WTC11 (cell line): ENCODE data around the gene MBOAT1. TPM values are rescaled to one million over a fixed set of nuclear protein-coding genes. Genes with fewer than 3 reads are reported as not detected.
A peak's percentile ranks its signal among the peaks of the same experiment; 100 is the strongest.

ENCODE experiments used
- ATAC-seq: fragments of 200-7000 bp; cut with Tn5 transposase; 2 replicates; pipeline ENCODE4 v1.10.0; 2021; ENCODE audit warnings: mild to moderate bottlenecking, moderate library complexity
- CTCF ChIA-PET: fragments of 300-600 bp; sonication (Branson Sonifier 250); formaldehyde crosslinking; loops from one replicate; lab custom pipeline; 2021; ENCODE audit warnings: antibody characterized with exemption; lab: Charles Lee
- POLR2A ChIA-PET: fragments of 350-600 bp; sonication (Branson Sonifier 250); formaldehyde crosslinking; loops from one replicate; lab custom pipeline; 2021; ENCODE audit warnings: antibody characterized with exemption; lab: Charles Lee
- DNase-seq: peaks from one replicate; pipeline ENCODE4 v3.0.0; 2021; ENCODE audit warnings: low spot score
- H3K27ac Mint-ChIP-seq: 2 replicates; pipeline ENCODE4 v1.8.0; 2021; ENCODE audit warnings: mixed read lengths
- H3K27me3 Mint-ChIP-seq: 2 replicates; pipeline ENCODE4 v1.8.0; 2021; ENCODE audit warnings: low read depth, mild to moderate bottlenecking, moderate library complexity, mixed read lengths
- H3K36me3 Mint-ChIP-seq: 2 replicates; pipeline ENCODE4 v1.8.0; 2021; ENCODE audit warnings: mixed read lengths
- H3K4me1 Mint-ChIP-seq: 2 replicates; pipeline ENCODE4 v1.8.0; 2022; ENCODE audit warnings: mixed read lengths
- H3K4me3 Mint-ChIP-seq: 2 replicates; pipeline ENCODE4 v1.8.0; 2021; ENCODE audit warnings: mild to moderate bottlenecking, moderate library complexity, mixed read lengths
- H3K9me3 Mint-ChIP-seq: 2 replicates; pipeline ENCODE4 v1.8.0; 2021; ENCODE audit warnings: mixed read lengths
- AFF4 ChIP-seq: sonication (generic); formaldehyde crosslinking; IDR thresholded peaks from 2 replicates; pipeline ENCODE4 v1.8.1; 2023; ENCODE audit warnings: mild to moderate bottlenecking, missing genetic modification reagents, borderline replicate concordance
- CREB1 ChIP-seq: sonication (generic); formaldehyde crosslinking; IDR thresholded peaks from 2 replicates; pipeline ENCODE4 v1.8.0; 2023; ENCODE audit warnings: mild to moderate bottlenecking, missing genetic modification reagents
- FOXK1 ChIP-seq: sonication (generic); formaldehyde crosslinking; IDR thresholded peaks from 2 replicates; pipeline ENCODE4 v1.8.0; 2022; ENCODE audit warnings: mild to moderate bottlenecking, moderate library complexity, missing genetic modification reagents
- GABPB1 ChIP-seq: sonication (generic); formaldehyde crosslinking; IDR thresholded peaks from 2 replicates; pipeline ENCODE4 v1.8.1; 2023; ENCODE audit warnings: mild to moderate bottlenecking, missing genetic modification reagents
- MXD4 ChIP-seq: fragments of 250-450 bp; sonication (Bioruptor Pico); IDR thresholded peaks from 2 replicates; pipeline ENCODE4 v1.8.0; 2021; ENCODE audit warnings: mild to moderate bottlenecking, moderate library complexity, borderline replicate concordance
- MYBL2 ChIP-seq: sonication (generic); formaldehyde crosslinking; IDR thresholded peaks from 2 replicates; pipeline ENCODE4 v1.8.1; 2023; ENCODE audit warnings: mild to moderate bottlenecking, moderate library complexity, missing genetic modification reagents
- NFATC4 ChIP-seq: fragments of 250-450 bp; sonication (Bioruptor Pico); IDR thresholded peaks from 2 replicates; pipeline ENCODE4 v1.9.0; 2021; ENCODE audit warnings: mild to moderate bottlenecking
- NR2C2 ChIP-seq: sonication (generic); formaldehyde crosslinking; IDR thresholded peaks from 2 replicates; pipeline ENCODE4 v1.8.0; 2022; ENCODE audit warnings: mild to moderate bottlenecking, missing genetic modification reagents
- RELA ChIP-seq: sonication (generic); formaldehyde crosslinking; IDR thresholded peaks from 2 replicates; pipeline ENCODE4 v1.8.1; 2022; ENCODE audit warnings: missing genetic modification reagents, mild to moderate bottlenecking, borderline replicate concordance
- SMAD4 ChIP-seq: sonication (generic); formaldehyde crosslinking; IDR thresholded peaks from 2 replicates; pipeline ENCODE4 v1.8.0; 2022; ENCODE audit warnings: mild to moderate bottlenecking, missing genetic modification reagents
- ZNF138 ChIP-seq: sonication (generic); formaldehyde crosslinking; conservative IDR thresholded peaks from 2 replicates; pipeline ENCODE4 v1.8.1; 2022; ENCODE audit warnings: mild to moderate bottlenecking, moderate library complexity, missing genetic modification reagents
- ZNF416 ChIP-seq: fragments of 250-450 bp; sonication (Bioruptor Pico); IDR thresholded peaks from 2 replicates; pipeline ENCODE4 v1.9.0; 2021; ENCODE audit warnings: mild to moderate bottlenecking, inconsistent platforms
- total RNA-seq: library from RNA; stranded (reverse); gene quantifications from 3 replicates; pipeline ENCODE4 v1.2.3, GENCODE V29; 2021
- TF ChIP-seq, protein P1 (sequence below): fragments of 200-600 bp; IDR thresholded peaks from 2 replicates; pipeline ENCODE4 v1.8.0; 2022; ENCODE audit warnings: antibody characterized with exemption
- TF ChIP-seq, protein P2 (sequence below): fragments of 250-450 bp; sonication (Bioruptor Pico); IDR thresholded peaks from 2 replicates; pipeline ENCODE4 v1.9.0; 2021; ENCODE audit warnings: mild to moderate bottlenecking
- TF ChIP-seq, protein P3 (sequence below): sonication (generic); formaldehyde crosslinking; IDR thresholded peaks from 2 replicates; pipeline ENCODE4 v1.8.0; 2022; ENCODE audit warnings: mild to moderate bottlenecking, missing genetic modification reagents
- TF ChIP-seq, protein P4 (sequence below): sonication (generic); formaldehyde crosslinking; IDR thresholded peaks from 2 replicates; pipeline ENCODE4 v1.8.1; 2023; ENCODE audit warnings: mild to moderate bottlenecking, missing genetic modification reagents, moderate library complexity
- TF ChIP-seq, protein P5 (sequence below): sonication (generic); formaldehyde crosslinking; IDR thresholded peaks from 2 replicates; pipeline ENCODE4 v1.8.0; 2022; ENCODE audit warnings: mild to moderate bottlenecking, missing genetic modification reagents

The MBOAT1 gene
- total RNA-seq, 1 experiment from 2014 or later, result 22.9 TPM

DNA sequence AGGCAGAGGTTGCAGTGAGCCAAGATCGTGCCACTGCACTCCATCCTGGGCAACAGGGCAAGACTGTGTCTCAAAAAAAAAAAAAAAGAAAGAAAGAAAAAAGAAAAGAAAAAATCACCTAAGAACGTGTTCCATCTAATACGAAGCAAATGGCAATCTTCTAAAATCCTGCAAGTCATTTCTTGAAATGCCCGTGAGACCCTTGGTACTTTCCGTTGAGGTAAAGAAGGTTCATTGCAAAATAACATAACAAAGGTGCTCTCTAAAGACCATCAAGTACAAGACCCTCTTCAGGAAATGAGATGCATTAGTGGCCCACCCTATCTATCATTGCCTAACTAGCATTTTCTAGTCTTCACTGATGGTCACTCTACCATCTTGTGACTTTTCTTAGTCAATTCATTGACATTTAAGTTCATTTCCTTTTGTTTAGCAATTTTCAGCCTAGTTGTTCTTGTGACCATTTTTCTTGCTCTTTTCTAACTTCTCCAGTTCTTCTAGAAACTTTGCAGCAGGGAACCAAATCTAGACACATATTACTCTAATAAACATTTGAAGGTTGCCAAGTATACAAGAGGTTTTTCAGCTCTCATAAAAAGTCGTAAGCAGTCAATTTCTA, 14.0 kb downstream of the MBOAT1 start (continued):
- TF ChIP-seq MYBL2 (CRISPR knock-in tag) (no peak), NFATC4 (CRISPR knock-in tag) (no peak), ZNF138 (CRISPR knock-in tag) (no peak), NR2C2 (CRISPR knock-in tag) (no peak), GABPB1 (CRISPR knock-in tag) (no peak), SMAD4 (CRISPR knock-in tag) (no peak), MXD4 (CRISPR knock-in tag) (no peak)
- TF ChIP-seq, protein P1, sequence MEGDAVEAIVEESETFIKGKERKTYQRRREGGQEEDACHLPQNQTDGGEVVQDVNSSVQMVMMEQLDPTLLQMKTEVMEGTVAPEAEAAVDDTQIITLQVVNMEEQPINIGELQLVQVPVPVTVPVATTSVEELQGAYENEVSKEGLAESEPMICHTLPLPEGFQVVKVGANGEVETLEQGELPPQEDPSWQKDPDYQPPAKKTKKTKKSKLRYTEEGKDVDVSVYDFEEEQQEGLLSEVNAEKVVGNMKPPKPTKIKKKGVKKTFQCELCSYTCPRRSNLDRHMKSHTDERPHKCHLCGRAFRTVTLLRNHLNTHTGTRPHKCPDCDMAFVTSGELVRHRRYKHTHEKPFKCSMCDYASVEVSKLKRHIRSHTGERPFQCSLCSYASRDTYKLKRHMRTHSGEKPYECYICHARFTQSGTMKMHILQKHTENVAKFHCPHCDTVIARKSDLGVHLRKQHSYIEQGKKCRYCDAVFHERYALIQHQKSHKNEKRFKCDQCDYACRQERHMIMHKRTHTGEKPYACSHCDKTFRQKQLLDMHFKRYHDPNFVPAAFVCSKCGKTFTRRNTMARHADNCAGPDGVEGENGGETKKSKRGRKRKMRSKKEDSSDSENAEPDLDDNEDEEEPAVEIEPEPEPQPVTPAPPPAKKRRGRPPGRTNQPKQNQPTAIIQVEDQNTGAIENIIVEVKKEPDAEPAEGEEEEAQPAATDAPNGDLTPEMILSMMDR, result no peak
- TF ChIP-seq, protein P2, sequence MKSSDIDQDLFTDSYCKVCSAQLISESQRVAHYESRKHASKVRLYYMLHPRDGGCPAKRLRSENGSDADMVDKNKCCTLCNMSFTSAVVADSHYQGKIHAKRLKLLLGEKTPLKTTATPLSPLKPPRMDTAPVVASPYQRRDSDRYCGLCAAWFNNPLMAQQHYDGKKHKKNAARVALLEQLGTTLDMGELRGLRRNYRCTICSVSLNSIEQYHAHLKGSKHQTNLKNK (CRISPR knock-in tag), result no peak
- TF ChIP-seq, protein P3, sequence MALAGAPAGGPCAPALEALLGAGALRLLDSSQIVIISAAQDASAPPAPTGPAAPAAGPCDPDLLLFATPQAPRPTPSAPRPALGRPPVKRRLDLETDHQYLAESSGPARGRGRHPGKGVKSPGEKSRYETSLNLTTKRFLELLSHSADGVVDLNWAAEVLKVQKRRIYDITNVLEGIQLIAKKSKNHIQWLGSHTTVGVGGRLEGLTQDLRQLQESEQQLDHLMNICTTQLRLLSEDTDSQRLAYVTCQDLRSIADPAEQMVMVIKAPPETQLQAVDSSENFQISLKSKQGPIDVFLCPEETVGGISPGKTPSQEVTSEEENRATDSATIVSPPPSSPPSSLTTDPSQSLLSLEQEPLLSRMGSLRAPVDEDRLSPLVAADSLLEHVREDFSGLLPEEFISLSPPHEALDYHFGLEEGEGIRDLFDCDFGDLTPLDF (CRISPR knock-in tag), result no peak
- TF ChIP-seq, all 79 proteins: peak for 0

DNA sequence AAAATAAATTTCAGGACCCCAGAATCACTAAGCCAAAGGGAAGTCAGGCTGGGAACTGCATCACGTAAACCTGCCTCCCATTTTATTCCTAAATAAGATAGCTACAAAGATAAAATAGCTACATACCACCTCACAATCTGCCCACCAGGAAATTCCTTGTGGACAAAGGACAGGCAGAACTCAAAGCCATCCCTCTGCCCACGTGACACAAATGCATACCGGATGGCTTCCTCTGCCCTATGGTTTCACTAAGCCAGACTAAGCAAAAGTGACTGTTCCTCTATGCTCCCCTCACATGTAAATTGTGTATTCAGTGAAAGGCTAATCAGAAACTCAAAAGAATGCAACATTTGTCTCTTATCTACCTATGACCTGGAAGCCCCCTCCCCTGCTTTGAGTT, 15.0 kb downstream of the MBOAT1 start:
- no peak for DNase-seq
- CTCF ChIA-PET, result no interaction called here
- Mint-ChIP-seq H3K4me1 (peaks cover 36% of the 10 kb centered on the region), H3K36me3 (peaks cover 3% of the 10 kb centered on the region; the same call in 1 of the 2 replicates), H3K4me3 (no peak overlapping the region), H3K27me3 (no peaks in the 10 kb centered on the region), H3K9me3 (peaks cover 8% of the 10 kb centered on the region; the same call in 1 of the 2 replicates), H3K27ac (peak overlapping the region; percentile 84)
- POLR2A ChIA-PET, result no interaction called here
- peak; percentile 89 for ATAC-seq
- TF ChIP-seq, protein P4, sequence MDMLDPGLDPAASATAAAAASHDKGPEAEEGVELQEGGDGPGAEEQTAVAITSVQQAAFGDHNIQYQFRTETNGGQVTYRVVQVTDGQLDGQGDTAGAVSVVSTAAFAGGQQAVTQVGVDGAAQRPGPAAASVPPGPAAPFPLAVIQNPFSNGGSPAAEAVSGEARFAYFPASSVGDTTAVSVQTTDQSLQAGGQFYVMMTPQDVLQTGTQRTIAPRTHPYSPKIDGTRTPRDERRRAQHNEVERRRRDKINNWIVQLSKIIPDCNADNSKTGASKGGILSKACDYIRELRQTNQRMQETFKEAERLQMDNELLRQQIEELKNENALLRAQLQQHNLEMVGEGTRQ (CRISPR knock-in tag), result peak; percentile 82
- TF ChIP-seq RELA (CRISPR knock-in tag) (no peak), ZNF416 (CRISPR knock-in tag) (no peak), AFF4 (CRISPR knock-in tag) (no peak), FOXK1 (no peak), CREB1 (CRISPR knock-in tag) (no peak)
- TF ChIP-seq, protein P5, sequence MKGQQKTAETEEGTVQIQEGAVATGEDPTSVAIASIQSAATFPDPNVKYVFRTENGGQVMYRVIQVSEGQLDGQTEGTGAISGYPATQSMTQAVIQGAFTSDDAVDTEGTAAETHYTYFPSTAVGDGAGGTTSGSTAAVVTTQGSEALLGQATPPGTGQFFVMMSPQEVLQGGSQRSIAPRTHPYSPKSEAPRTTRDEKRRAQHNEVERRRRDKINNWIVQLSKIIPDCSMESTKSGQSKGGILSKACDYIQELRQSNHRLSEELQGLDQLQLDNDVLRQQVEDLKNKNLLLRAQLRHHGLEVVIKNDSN (CRISPR knock-in tag), result peak; percentile 72; the same call in 1 of the 2 replicates
